GM12892 (cell line): ENCODE measurements around the gene ITGB8.

Experiments
- POLR2A ChIP-seq: IDR thresholded peaks from 2 replicates; pipeline ENCODE4 v1.6.1; 2011; ENCODE audit warnings: low read depth, low read length, control low read depth
- POLR2AphosphoS5 ChIP-seq: IDR thresholded peaks from 2 replicates; pipeline ENCODE4 v1.6.1; 2011; ENCODE audit warnings: low read depth, low read length, control low read depth

DNA sequence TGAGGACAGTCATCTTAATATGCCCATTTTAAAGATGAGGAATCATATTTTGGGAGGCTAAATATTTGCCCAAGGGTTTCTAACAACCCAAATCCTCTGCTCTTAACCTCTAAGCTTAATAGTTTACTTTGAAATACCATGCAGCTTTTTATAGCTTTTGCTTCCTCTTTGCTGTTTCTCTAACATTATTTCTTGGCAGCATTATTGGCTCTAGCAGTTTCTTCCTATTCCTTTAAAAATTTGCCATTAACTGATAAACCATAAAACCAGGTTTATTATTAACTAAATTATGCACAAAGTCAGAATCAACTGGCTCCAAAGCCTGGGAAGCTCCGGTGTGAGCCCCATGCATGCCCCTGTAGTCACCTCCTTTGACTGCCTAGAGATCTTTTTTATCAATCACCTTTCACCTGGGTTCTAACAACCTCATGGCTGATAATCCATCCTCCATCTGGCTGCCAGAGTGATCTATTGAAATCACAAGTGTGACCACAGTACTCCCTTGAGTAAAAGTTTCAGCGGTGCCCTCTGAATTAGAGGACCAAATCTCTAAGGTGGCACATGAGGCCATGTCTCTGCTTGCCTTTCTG, 62.4 kb downstream of the ITGB8 start:
- TF ChIP-seq POLR2A: no peak
- TF ChIP-seq POLR2AphosphoS5: no peak
